NOMO-1 (cell line): Measurements from ENCODE around the gene IGFLR1.
A peak's percentile ranks its signal among the peaks of the same experiment; 100 is the strongest.
"Not testable (repeated sequence)": the region's sequence is repeated elsewhere in the genome, so short reads cannot be mapped to it uniquely, and the experiment has no call there.

Experiments
- DNase-seq, 2 experiments: peaks; one replicate each; lab custom pipeline; 2025; ENCODE audit not compliant: unreplicated experiment in 2 of 2; lab: John Stamatoyannopoulos, UW

The IGFLR1 gene

GRCh38 chr19:35777961-35778360 lies 35.7 kb upstream of the IGFLR1 start:
- DNase-seq: no peak

GRCh38 chr19:35777086-35777841 lies 35.0 kb upstream of the IGFLR1 start:
- DNase-seq: no peak

GRCh38 chr19:35776102-35776788 lies 34.0 kb upstream of the IGFLR1 start:
- DNase-seq: no peak

GRCh38 chr19:35775298-35776101 lies 33.2 kb upstream of the IGFLR1 start, which contains the start of gene ARHGAP33:
TSS of gene ARHGAP33 (plus strand) at chr19:35775564. CDS start at chr19:35775659, 95 bp downstream.
- peak; percentile 98 for DNase-seq

GRCh38 chr19:35775046-35775297 lies 32.7 kb upstream of the IGFLR1 start:
- no peak for DNase-seq

- no peak for DNase-seq
Measured at GRCh38 chr19:35774274-35775045, 32.2 kb upstream of the IGFLR1 start.

- DNase-seq: no peak
Measured at GRCh38 chr19:35773020-35773806, 31.0 kb upstream of the IGFLR1 start.

- DNase-seq: not testable (repeated sequence)
Measured at GRCh38 chr19:35772362-35772761, 30.1 kb upstream of the IGFLR1 start.

- no peak for DNase-seq
Measured at GRCh38 chr19:35768082-35768421, 25.8 kb upstream of the IGFLR1 start.

GRCh38 chr19:35767288-35768081 lies 25.2 kb upstream of the IGFLR1 start:
- DNase-seq: no peak

- no peak for DNase-seq
Measured at GRCh38 chr19:35766571-35767104, 24.4 kb upstream of the IGFLR1 start.

GRCh38 chr19:35764432-35765315 lies 22.4 kb upstream of the IGFLR1 start:
- no peak for DNase-seq

- DNase-seq: no peak
Measured at GRCh38 chr19:35760711-35761349, 18.6 kb upstream of the IGFLR1 start.

- no peak for DNase-seq
Measured at GRCh38 chr19:35759697-35760096, 17.4 kb upstream of the IGFLR1 start.

GRCh38 chr19:35757749-35758608 lies 15.7 kb upstream of the IGFLR1 start, which contains the start of gene PROSER3:
TSS of gene PROSER3 (plus strand) at chr19:35758176. CDS start at chr19:35758216, 40 bp downstream.
- DNase-seq: peak; percentile 98 to 99

GRCh38 chr19:35757231-35757748 lies 15.0 kb upstream of the IGFLR1 start:
- no peak for DNase-seq
